PC-9 (cell line): Measurements from ENCODE around the gene SV2C. TPM values are rescaled to one million over a fixed set of nuclear protein-coding genes. Genes with fewer than 3 reads are reported as not detected.

ENCODE experiments used
- BruUV-seq: library from RNA; stranded (reverse); fragments of 400-500 nt; replicated peaks from 2 replicates; lab custom pipeline; 2021; lab: Mats Ljungman, UMichigan
- CTCF ChIA-PET: fragments of 300-600 bp; sonication (Branson Sonifier 250); formaldehyde crosslinking; loops from one replicate; lab custom pipeline; 2022; ENCODE audit warnings: antibody characterized with exemption; lab: Charles Lee
- POLR2A ChIA-PET: fragments of 300-600 bp; sonication (Branson Sonifier 250); formaldehyde crosslinking; loops from one replicate; lab custom pipeline; 2022; ENCODE audit warnings: antibody characterized with exemption; ENCODE audit not compliant: unreplicated experiment; lab: Charles Lee
- DNase-seq, 2 experiments: peaks; one replicate each; pipeline versions ENCODE4 v3.0.0 to v3.0.0-alpha.2; 2015 to 2022; ENCODE audit warnings: mixed read lengths in 1 of 2
- H2AFZ ChIP-seq: fragments of 200-600 bp; sonication (generic); 2 replicates; pipeline ENCODE4 v1.8.1; 2017; ENCODE audit warnings: antibody characterized with exemption
- H3F3A ChIP-seq: fragments of 200-600 bp; sonication (generic); 2 replicates; pipeline ENCODE4 v1.8.1; 2017; ENCODE audit warnings: antibody characterized with exemption, mild to moderate bottlenecking, low read depth; ENCODE audit not compliant: insufficient read depth
- H3K27ac ChIP-seq: fragments of 200-600 bp; sonication (generic); 2 replicates; pipeline ENCODE4 v1.6.1; 2016; ENCODE audit warnings: mixed run types
- H3K27me3 ChIP-seq: fragments of 200-600 bp; sonication (generic); 2 replicates; pipeline ENCODE4 v1.6.1; 2016; ENCODE audit warnings: low read depth, mixed run types; ENCODE audit not compliant: insufficient read depth
- H3K36me3 ChIP-seq: fragments of 200-600 bp; sonication (generic); 2 replicates; pipeline ENCODE4 v1.6.1; 2016; ENCODE audit warnings: low read depth, mixed run types
- H3K4me1 ChIP-seq: fragments of 200-600 bp; sonication (generic); replicated peaks from 2 replicates; pipeline ENCODE4 v1.6.1; 2016; ENCODE audit warnings: mixed run types; ENCODE audit not compliant: insufficient read depth
- H3K4me2 ChIP-seq: fragments of 200-600 bp; sonication (generic); 2 replicates; pipeline ENCODE4 v1.6.1; 2017; ENCODE audit warnings: mixed run types
- H3K4me3 ChIP-seq: fragments of 200-600 bp; sonication (generic); 2 replicates; pipeline ENCODE4 v1.6.1; 2016; ENCODE audit warnings: mixed run types
- H3K79me2 ChIP-seq: fragments of 200-600 bp; sonication (generic); 2 replicates; pipeline ENCODE4 v1.6.1; 2017; ENCODE audit warnings: low read depth, mixed run types
- H3K9me2 ChIP-seq: fragments of 200-600 bp; sonication (generic); 2 replicates; pipeline ENCODE4 v1.8.1; 2017; ENCODE audit warnings: mild to moderate bottlenecking; ENCODE audit not compliant: insufficient read depth
- H3K9me3 ChIP-seq: fragments of 200-600 bp; sonication (generic); 2 replicates; pipeline ENCODE4 v1.8.1; 2016; ENCODE audit warnings: low read depth; ENCODE audit not compliant: insufficient read depth
- H4K20me1 ChIP-seq: fragments of 200-600 bp; sonication (generic); 2 replicates; pipeline ENCODE4 v1.8.1; 2017; ENCODE audit not compliant: insufficient read depth
- EZH2 ChIP-seq: fragments of 200-600 bp; sonication (generic); IDR thresholded peaks from 2 replicates; pipeline ENCODE4 v1.8.0; 2017; ENCODE audit warnings: antibody characterized with exemption, low read depth
- intact Hi-C: fragments of 100-400 bp; cut with micrococcal nuclease; formaldehyde crosslinking; loops from one replicate; pipeline ENCODE4 v1.10.0; 2022; ENCODE audit not compliant: unreplicated experiment
- total RNA-seq: library from RNA; stranded (reverse); gene quantifications from 2 replicates; pipeline ENCODE4 v1.2.3, GENCODE V29; 2021
- TF ChIP-seq, protein P1 (sequence below): fragments of 200-600 bp; sonication (generic); conservative IDR thresholded peaks from 2 replicates; pipeline ENCODE4 v1.6.1; 2017; ENCODE audit warnings: mixed run types, antibody characterized with exemption, mild to moderate bottlenecking, moderate library complexity

SV2C gene
- total RNA-seq, 1 experiment from 2014 or later, result not detected

DNA sequence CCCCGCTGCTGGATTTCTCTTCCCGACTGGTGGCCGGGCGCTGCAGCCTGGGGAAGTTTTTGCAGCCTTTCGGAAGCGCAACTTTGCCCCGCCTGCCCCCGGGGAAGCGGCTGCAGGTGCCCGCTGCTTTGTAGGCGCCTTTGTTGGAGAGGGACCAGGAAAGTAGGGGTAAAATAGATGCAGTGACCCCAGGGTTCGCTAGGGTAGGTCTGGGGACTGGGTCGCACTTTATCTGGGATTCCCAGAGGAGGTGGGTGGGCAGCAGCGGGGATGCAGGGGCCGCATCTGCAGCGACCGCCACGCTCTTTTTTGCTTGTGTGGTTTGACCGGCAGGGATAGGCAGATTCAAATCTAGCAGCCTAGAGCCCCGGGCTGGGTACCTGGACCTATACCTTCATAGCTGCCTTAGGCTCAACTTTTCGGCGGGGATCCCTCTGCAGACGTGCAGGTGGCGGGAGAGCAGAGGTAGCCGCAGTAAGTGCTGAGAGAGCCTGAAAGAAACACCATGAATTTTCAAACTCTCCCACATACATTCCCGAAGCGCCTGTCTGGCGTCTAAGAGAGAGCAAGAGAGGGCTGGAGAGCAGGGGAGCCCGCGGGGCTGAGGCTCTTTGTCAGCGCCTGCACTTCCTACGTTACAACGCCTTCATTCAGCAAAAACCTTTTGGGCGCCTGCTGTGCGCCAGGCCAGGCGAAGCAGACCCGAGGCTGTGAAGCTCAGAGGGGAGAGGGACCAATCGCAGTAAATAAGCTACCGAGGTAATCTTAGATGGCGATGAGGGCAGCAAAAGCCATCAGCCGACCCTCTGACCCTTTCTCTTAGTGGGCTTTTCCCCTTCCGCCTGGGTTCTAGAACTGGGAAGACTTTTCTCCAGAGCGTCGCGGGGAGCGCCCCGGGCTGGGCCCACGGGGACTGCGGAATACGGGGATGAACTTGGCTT, 642 bp downstream of the SV2C start:
- DNase-seq, result no peak
- H2AFZ ChIP-seq, result no peak overlapping the region
- no peak overlapping the region for H3K4me3 ChIP-seq
- H3K4me1 ChIP-seq, result no peaks in the 10 kb centered on the region
- no peaks in the 10 kb centered on the region for H3K79me2 ChIP-seq
- H4K20me1 ChIP-seq, result no peaks in the 10 kb centered on the region
- H3K36me3 ChIP-seq, result no peaks in the 10 kb centered on the region
- no TSS peak for BruUV-seq
- TF ChIP-seq EZH2, result no peak
- TF ChIP-seq, protein P1, sequence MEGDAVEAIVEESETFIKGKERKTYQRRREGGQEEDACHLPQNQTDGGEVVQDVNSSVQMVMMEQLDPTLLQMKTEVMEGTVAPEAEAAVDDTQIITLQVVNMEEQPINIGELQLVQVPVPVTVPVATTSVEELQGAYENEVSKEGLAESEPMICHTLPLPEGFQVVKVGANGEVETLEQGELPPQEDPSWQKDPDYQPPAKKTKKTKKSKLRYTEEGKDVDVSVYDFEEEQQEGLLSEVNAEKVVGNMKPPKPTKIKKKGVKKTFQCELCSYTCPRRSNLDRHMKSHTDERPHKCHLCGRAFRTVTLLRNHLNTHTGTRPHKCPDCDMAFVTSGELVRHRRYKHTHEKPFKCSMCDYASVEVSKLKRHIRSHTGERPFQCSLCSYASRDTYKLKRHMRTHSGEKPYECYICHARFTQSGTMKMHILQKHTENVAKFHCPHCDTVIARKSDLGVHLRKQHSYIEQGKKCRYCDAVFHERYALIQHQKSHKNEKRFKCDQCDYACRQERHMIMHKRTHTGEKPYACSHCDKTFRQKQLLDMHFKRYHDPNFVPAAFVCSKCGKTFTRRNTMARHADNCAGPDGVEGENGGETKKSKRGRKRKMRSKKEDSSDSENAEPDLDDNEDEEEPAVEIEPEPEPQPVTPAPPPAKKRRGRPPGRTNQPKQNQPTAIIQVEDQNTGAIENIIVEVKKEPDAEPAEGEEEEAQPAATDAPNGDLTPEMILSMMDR, result no peak
- intact Hi-C loops, result no loop called here
- no peaks in the 10 kb centered on the region for H3F3A ChIP-seq
- H3K9me2 ChIP-seq, result no peaks in the 10 kb centered on the region
- no peak overlapping the region for H3K27ac ChIP-seq
- H3K27me3 ChIP-seq, result peaks cover 5% of the 10 kb centered on the region; the same call in 1 of the 2 replicates
- ChIA-PET CTCF (no interaction called here), POLR2A (no interaction called here)
- H3K4me2 ChIP-seq, result no peak overlapping the region
- no peaks in the 10 kb centered on the region for H3K9me3 ChIP-seq

DNA sequence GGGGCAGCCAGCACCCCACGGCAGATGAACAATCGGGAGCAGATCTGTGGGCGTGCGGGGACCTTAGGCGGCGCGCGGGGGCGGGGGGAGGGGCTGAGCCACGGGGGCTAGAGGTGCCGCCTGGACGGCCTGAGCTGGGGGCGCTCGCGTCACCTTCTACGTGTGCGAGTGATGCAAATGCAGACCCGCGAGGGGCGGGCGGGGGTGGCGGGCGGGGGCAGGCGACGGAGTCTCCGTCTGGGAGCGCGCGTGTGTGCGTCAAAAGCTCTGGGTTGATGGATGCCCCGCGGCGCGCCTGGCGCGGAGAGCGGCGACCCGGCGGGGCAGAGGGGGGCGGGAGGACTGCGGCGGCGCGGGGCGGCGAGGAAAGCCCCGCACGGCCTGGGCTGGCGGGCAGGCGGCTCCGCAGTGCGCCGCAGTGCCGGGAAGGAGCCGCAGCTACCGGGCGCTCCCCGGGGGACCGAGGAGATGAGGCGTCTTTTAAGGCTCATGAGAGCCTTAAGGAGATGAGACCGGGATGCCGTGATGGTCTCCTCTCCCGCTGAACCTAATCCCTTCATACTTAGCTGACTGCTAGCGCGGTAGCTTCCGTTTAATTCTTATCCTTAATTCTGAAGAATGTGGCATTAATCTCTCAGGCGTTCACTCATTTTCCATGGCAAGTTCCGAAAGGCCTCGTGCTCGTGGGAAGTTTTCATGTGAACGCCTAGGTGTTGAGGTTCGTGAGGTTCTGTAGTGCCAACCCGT, 1.5 kb downstream of the SV2C start:
- Histone ChIP-seq H3K79me2 (no peaks in the 10 kb centered on the region), H3K9me3 (no peaks in the 10 kb centered on the region), H3K27me3 (no peaks in the 10 kb centered on the region; the same call in 1 of the 2 replicates), H3K4me2 (no peak overlapping the region), H3F3A (no peaks in the 10 kb centered on the region), H4K20me1 (no peaks in the 10 kb centered on the region), H3K4me1 (no peaks in the 10 kb centered on the region), H2AFZ (no peak overlapping the region), H3K36me3 (no peaks in the 10 kb centered on the region), H3K27ac (no peak overlapping the region), H3K4me3 (no peak overlapping the region), H3K9me2 (no peaks in the 10 kb centered on the region)
- TF ChIP-seq, protein P1, result no peak
- intact Hi-C loops, result no loop called here
- BruUV-seq, result no TSS peak
- DNase-seq, result no peak
- CTCF ChIA-PET, result no interaction called here
- POLR2A ChIA-PET, result no interaction called here

DNA sequence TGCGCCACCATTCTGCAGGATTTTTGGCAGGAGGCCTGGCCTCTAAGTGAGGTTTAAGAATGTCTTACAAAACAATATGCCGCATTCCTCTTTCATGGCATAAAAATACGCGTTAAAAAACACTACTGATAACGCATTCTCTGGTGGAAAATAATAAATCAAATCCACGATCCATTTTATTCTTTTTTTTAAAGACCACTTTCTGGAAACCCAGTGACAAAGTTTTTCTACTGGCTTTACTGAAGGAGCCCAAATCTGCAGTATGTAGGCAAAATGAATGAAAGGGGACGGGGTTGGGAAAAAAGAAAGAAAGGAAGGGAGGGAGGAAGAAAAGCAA, 2.0 kb downstream of the SV2C start:
- CTCF ChIA-PET, result no interaction called here
- no peaks in the 10 kb centered on the region for H3K9me2 ChIP-seq
- no peaks in the 10 kb centered on the region for H3K9me3 ChIP-seq
- no peaks in the 10 kb centered on the region for H4K20me1 ChIP-seq
- H2AFZ ChIP-seq, result no peak overlapping the region
- no peaks in the 10 kb centered on the region for H3K36me3 ChIP-seq
- intact Hi-C loops, result no loop called here
- BruUV-seq, result no TSS peak
- H3K4me1 ChIP-seq, result no peaks in the 10 kb centered on the region
- TF ChIP-seq EZH2, result no peak
- TF ChIP-seq, protein P1, result no peak
- no peak overlapping the region for H3K4me2 ChIP-seq
- H3K27me3 ChIP-seq, result no peaks in the 10 kb centered on the region; the same call in 1 of the 2 replicates
- DNase-seq, result no peak
- H3K27ac ChIP-seq, result no peak overlapping the region
- no peaks in the 10 kb centered on the region for H3K79me2 ChIP-seq
- H3K4me3 ChIP-seq, result no peak overlapping the region
- H3F3A ChIP-seq, result no peaks in the 10 kb centered on the region
- POLR2A ChIA-PET, result no interaction called here
